SU-DHL-6 (cell line): ENCODE data around the gene ADAMTS17.

Experiments used
- H2AFZ ChIP-seq: fragments of 200-600 bp; sonication (generic); 2 replicates; pipeline ENCODE4 v1.6.1; 2014; ENCODE audit warnings: low read depth, mild to moderate bottlenecking, moderate library complexity, mixed read lengths, antibody characterized with exemption, low read length; ENCODE audit not compliant: severe bottlenecking
- H3F3A ChIP-seq: fragments of 200-600 bp; shearing (Covaris generic); 2 replicates; pipeline ENCODE4 v1.6.0; 2016; ENCODE audit warnings: antibody characterized with exemption, mild to moderate bottlenecking; ENCODE audit not compliant: insufficient read depth
- H3K27ac ChIP-seq: fragments of 200-600 bp; sonication (generic); 2 replicates; pipeline ENCODE4 v1.5.1; 2016; ENCODE audit warnings: low read depth, mild to moderate bottlenecking, low read length, moderate library complexity, mixed read lengths
- H3K27me3 ChIP-seq: fragments of 200-600 bp; sonication (generic), shearing (Covaris generic); 2 replicates; pipeline ENCODE4 v1.6.0; 2014; ENCODE audit warnings: mild to moderate bottlenecking, low read length
- H3K36me3 ChIP-seq: fragments of 200-600 bp; sonication (generic); 2 replicates; pipeline ENCODE4 v1.6.1; 2014; ENCODE audit warnings: mild to moderate bottlenecking, low read length, mixed read lengths
- H3K4me2 ChIP-seq: fragments of 300-600, 200-600 bp; shearing (Covaris generic), sonication (generic); 2 replicates; pipeline ENCODE4 v1.6.0; 2014; ENCODE audit warnings: low read length, low read depth, mild to moderate bottlenecking; ENCODE audit not compliant: poor library complexity, severe bottlenecking
- H3K4me3 ChIP-seq: fragments of 200-600 bp; sonication (generic); 2 replicates; pipeline ENCODE4 v1.5.1; 2014; ENCODE audit warnings: antibody characterized with exemption, low read length, mild to moderate bottlenecking, mixed read lengths; ENCODE audit not compliant: insufficient read depth, poor library complexity, severe bottlenecking
- H3K79me2 ChIP-seq: fragments of 200-600 bp; sonication (generic); 2 replicates; pipeline ENCODE4 v1.6.1; 2014; ENCODE audit warnings: mild to moderate bottlenecking, low read length, moderate library complexity; ENCODE audit not compliant: insufficient read depth
- H3K9ac ChIP-seq: fragments of 200-600 bp; sonication (generic); 2 replicates; pipeline ENCODE4 v1.7.0; 2014; ENCODE audit warnings: mild to moderate bottlenecking, low read length
- H3K9me2 ChIP-seq: fragments of 200-600 bp; sonication (generic); replicated peaks from 2 replicates; pipeline ENCODE4 v1.6.1; 2014; ENCODE audit warnings: low read length; ENCODE audit not compliant: insufficient read depth
- H3K9me3 ChIP-seq: fragments of 200-600 bp; sonication (generic); 2 replicates; pipeline ENCODE4 v1.6.1; 2014; ENCODE audit warnings: low read length, mixed read lengths; ENCODE audit not compliant: insufficient read depth
- H4K20me1 ChIP-seq: fragments of 200-600 bp; sonication (generic); 2 replicates; pipeline ENCODE4 v1.6.1; 2014; ENCODE audit warnings: low read depth, mild to moderate bottlenecking, antibody characterized with exemption, low read length, moderate library complexity, mixed read lengths
- CTCF ChIP-seq: fragments of 200-600 bp; sonication (generic); IDR thresholded peaks from one replicate; pipeline ENCODE4 v1.5.1; 2017; ENCODE audit warnings: antibody characterized with exemption, mild to moderate bottlenecking, low read length, moderate library complexity; ENCODE audit not compliant: insufficient read depth, poor library complexity, severe bottlenecking
- EZH2phosphoT487 ChIP-seq: fragments of 200-600 bp; sonication (generic), shearing (Covaris generic); conservative IDR thresholded peaks from 2 replicates; pipeline ENCODE4 v1.6.1; 2018; ENCODE audit warnings: mild to moderate bottlenecking, antibody characterized with exemption, low read length, moderate library complexity, mixed read lengths

ADAMTS17 gene

GRCh38 chr15:99955181-99955525, 386.6 kb downstream of the ADAMTS17 start:
- Histone ChIP-seq H4K20me1 (no peaks in the 10 kb centered on the region), H3K27ac (no peak overlapping the region)

GRCh38 chr15:99954361-99955180, 387.2 kb downstream of the ADAMTS17 start:
- no peaks in the 10 kb centered on the region for H3K36me3 ChIP-seq
- no peaks in the 10 kb centered on the region for H3F3A ChIP-seq
- H3K79me2 ChIP-seq, result no peaks in the 10 kb centered on the region
- H2AFZ ChIP-seq, result no peak overlapping the region
- H3K9me2 ChIP-seq, result no peaks in the 10 kb centered on the region
- no peaks in the 10 kb centered on the region for H4K20me1 ChIP-seq
- no peak overlapping the region for H3K9ac ChIP-seq
- H3K27me3 ChIP-seq, result no peaks in the 10 kb centered on the region
- no peak overlapping the region for H3K4me2 ChIP-seq
- no peaks in the 10 kb centered on the region for H3K9me3 ChIP-seq
- H3K27ac ChIP-seq, result no peak overlapping the region
- no peak for TF ChIP-seq CTCF
- no peak for TF ChIP-seq EZH2phosphoT487
- no peak overlapping the region for H3K4me3 ChIP-seq

More at GRCh38 chr15:99955181-99955525, 386.6 kb downstream of the ADAMTS17 start:
- Histone ChIP-seq H3K9me3 (no peaks in the 10 kb centered on the region), H3K36me3 (no peaks in the 10 kb centered on the region), H3K27me3 (no peaks in the 10 kb centered on the region), H3K4me3 (no peak overlapping the region), H3F3A (no peaks in the 10 kb centered on the region), H3K79me2 (no peaks in the 10 kb centered on the region), H3K4me2 (no peak overlapping the region), H3K9me2 (no peaks in the 10 kb centered on the region), H2AFZ (no peak overlapping the region), H3K9ac (no peak overlapping the region)
- no peak for TF ChIP-seq EZH2phosphoT487
- TF ChIP-seq CTCF, result no peak

- H3K4me3 ChIP-seq, result no peak overlapping the region
- no peak overlapping the region for H3K27ac ChIP-seq
- TF ChIP-seq EZH2phosphoT487 (no peak), CTCF (no peak)
- no peak overlapping the region for H3K4me2 ChIP-seq
- H4K20me1 ChIP-seq, result no peaks in the 10 kb centered on the region
- H3K9me2 ChIP-seq, result no peaks in the 10 kb centered on the region
- no peaks in the 10 kb centered on the region for H3K9me3 ChIP-seq
- H3K79me2 ChIP-seq, result no peaks in the 10 kb centered on the region
- no peaks in the 10 kb centered on the region for H3F3A ChIP-seq
- H3K9ac ChIP-seq, result no peak overlapping the region
- no peaks in the 10 kb centered on the region for H3K27me3 ChIP-seq
- H3K36me3 ChIP-seq, result no peaks in the 10 kb centered on the region
- H2AFZ ChIP-seq, result no peak overlapping the region
Measured at GRCh38 chr15:99953886-99954285, 387.9 kb downstream of the ADAMTS17 start.
